Uterus (tissue), 4 donors: ENCODE results near the gene PTGDS. TPM values are rescaled to one million over a fixed set of nuclear protein-coding genes. Genes with fewer than 3 reads are reported as not detected.

Experiments
- DNase-seq, 2 donors: peaks; one replicate each; pipeline ENCODE4 v3.0.0-alpha.2; 2019 to 2020
- H3K27ac ChIP-seq, 2 donors: fragments of 200-600 bp; sonication (generic); 1 replicate in 1 of 2; 2 replicates in 1 of 2; pipeline ENCODE4 v1.5.1; 2016 to 2018
- H3K27me3 ChIP-seq, 2 donors: fragments of 200-600 bp; sonication (generic); one replicate each; pipeline ENCODE4 v1.5.1; 2018 to 2019; ENCODE audit warnings: control low read depth in 1 of 2
- H3K36me3 ChIP-seq, 2 donors: fragments of 200-600 bp; sonication (generic); one replicate each; pipeline ENCODE4 v1.5.1; 2019; ENCODE audit warnings: control low read depth in 1 of 2
- H3K4me1 ChIP-seq, 2 donors: fragments of 200-600 bp; sonication (generic); one replicate each; pipeline ENCODE4 v1.5.1; 2018 to 2019; ENCODE audit warnings: control low read depth in 1 of 2
- H3K4me3 ChIP-seq, 2 donors: fragments of 200-600 bp; sonication (generic); 1 replicate in 1 of 2; 2 replicates in 1 of 2; pipeline ENCODE4 v1.5.1; 2018 to 2019; ENCODE audit warnings: mild to moderate bottlenecking in 1 of 2
- H3K9me3 ChIP-seq, 2 donors: fragments of 200-600 bp; sonication (generic); one replicate each; pipeline ENCODE4 v1.5.1; 2019; ENCODE audit warnings: control low read depth in 1 of 2
- CTCF ChIP-seq, 4 experiments: fragments of 200-600 bp in 2 of 4; fragments of 450-650 bp in 2 of 4; sonication (generic) in 2 of 4; IDR thresholded peaks; one replicate each; pipeline ENCODE4 v1.5.1; 2016 to 2019; ENCODE audit warnings: antibody characterized with exemption in 4 of 4, mild to moderate bottlenecking in 2 of 4, moderate library complexity in 1 of 4
- POLR2A ChIP-seq, 2 donors: fragments of 450-650 bp; IDR thresholded peaks; one replicate each; pipeline ENCODE4 v1.6.1; 2016; ENCODE audit warnings: antibody characterized with exemption in 2 of 2, mild to moderate bottlenecking in 1 of 2, moderate library complexity in 1 of 2
- intact Hi-C: fragments of 100-400 bp; cut with DNase I; formaldehyde crosslinking; loops from one replicate; pipeline ENCODE4 v1.15.1; 2023; ENCODE audit warnings: low total_unique reads
- total RNA-seq, 4 donors: library from RNA; depleted of rRNA in 3 of 4; stranded (reverse); fragments of >200 nt in 3 of 4; gene quantifications; one replicate each; pipeline versions ENCODE4 v1.1.0 to v1.2.4, GENCODE V29; 2014 to 2023
- donor health status: DM: yes; HTN: yes; CAD: no.

The PTGDS gene
- total RNA-seq, 4 donors from 2014 or later, result 13.5 to 116 (median 58.8) TPM

- Histone ChIP-seq H3K4me3 (no peak overlapping the region), H3K9me3 (no peaks in the 10 kb centered on the region), H3K27me3 (no peaks in the 10 kb centered on the region), H3K36me3 (no peaks in the 10 kb centered on the region), H3K27ac (no peak overlapping the region), H3K4me1 (no peaks in the 10 kb centered on the region)
- no peak for DNase-seq
- intact Hi-C loops, result no loop called here
- TF ChIP-seq CTCF (IDR thresholded peaks at IDR 0.05) (no peak), POLR2A (IDR thresholded peaks at IDR 0.05) (no peak)
Observed at GRCh38 chr9:136955943-136956335, 21.4 kb upstream of the PTGDS start.

- Histone ChIP-seq H3K27me3 (no peaks in the 10 kb centered on the region), H3K36me3 (no peaks in the 10 kb centered on the region), H3K27ac (no peak overlapping the region), H3K4me1 (no peaks in the 10 kb centered on the region), H3K9me3 (no peaks in the 10 kb centered on the region), H3K4me3 (no peak overlapping the region)
- no peak for TF ChIP-seq POLR2A (IDR thresholded peaks at IDR 0.05)
- TF ChIP-seq CTCF (IDR thresholded peaks at IDR 0.05), result no peak
- no peak for DNase-seq
- intact Hi-C loops, result no loop called here
Observed at GRCh38 chr9:136956604-136957003, 20.7 kb upstream of the PTGDS start.

- no peak overlapping the region for H3K27ac ChIP-seq
- no peaks in the 10 kb centered on the region for H3K27me3 ChIP-seq
- no peaks in the 10 kb centered on the region for H3K4me1 ChIP-seq
- H3K4me3 ChIP-seq, result no peak overlapping the region
- intact Hi-C loops, result no loop called here
- TF ChIP-seq CTCF (IDR thresholded peaks at IDR 0.05), result no peak
- TF ChIP-seq POLR2A (IDR thresholded peaks at IDR 0.05), result no peak
- H3K36me3 ChIP-seq, result no peaks in the 10 kb centered on the region
- no peaks in the 10 kb centered on the region for H3K9me3 ChIP-seq
- no peak for DNase-seq
Observed at GRCh38 chr9:136957461-136957860, 19.8 kb upstream of the PTGDS start.

GRCh38 chr9:136957901-136958300, 19.4 kb upstream of the PTGDS start:
- no peak overlapping the region for H3K4me3 ChIP-seq
- no peak overlapping the region for H3K27ac ChIP-seq
- H3K9me3 ChIP-seq, result no peaks in the 10 kb centered on the region
- no peak for DNase-seq
- no peaks in the 10 kb centered on the region for H3K36me3 ChIP-seq
- TF ChIP-seq CTCF (IDR thresholded peaks at IDR 0.05) (no peak), POLR2A (IDR thresholded peaks at IDR 0.05) (no peak)
- H3K4me1 ChIP-seq, result no peaks in the 10 kb centered on the region
- intact Hi-C loops, result no loop called here
- no peaks in the 10 kb centered on the region for H3K27me3 ChIP-seq

GRCh38 chr9:136958473-136958872, 18.8 kb upstream of the PTGDS start:
- no peaks in the 10 kb centered on the region for H3K36me3 ChIP-seq
- no peak for DNase-seq

More at GRCh38 chr9:136958473-136958872, 18.8 kb upstream of the PTGDS start:
- no peaks in the 10 kb centered on the region for H3K4me1 ChIP-seq
- no peaks in the 10 kb centered on the region for H3K27me3 ChIP-seq
- TF ChIP-seq CTCF (IDR thresholded peaks at IDR 0.05), result no peak
- no peak for TF ChIP-seq POLR2A (IDR thresholded peaks at IDR 0.05)
- H3K9me3 ChIP-seq, result no peaks in the 10 kb centered on the region
- intact Hi-C loops, result no loop called here
- H3K4me3 ChIP-seq, result no peak overlapping the region
- no peak overlapping the region for H3K27ac ChIP-seq
